ENCODE data around the gene ACSBG1.

ACSBG1 gene

GRCh38 chr15:78193731-78194567 is 40.4 kb downstream of the ACSBG1 start:
- DNase-seq (ENCODE audit: low read depth), result no peak
- no peak overlapping the region for H3K4me3 ChIP-seq (ENCODE audit: low read depth, low read length)
- TF ChIP-seq CTCF (IDR thresholded peaks at IDR 0.05; ENCODE audit: low read depth, low read length, missing control alignments), result no peak

- DNase-seq (ENCODE audit: low read depth), result no peak
- no peak for TF ChIP-seq CTCF (IDR thresholded peaks at IDR 0.05; ENCODE audit: low read depth, low read length, missing control alignments)
These were observed 41.4 kb downstream of the ACSBG1 start for GRCh38 chr15:78192826-78193594.

GRCh38 chr15:78182821-78183220 is 51.5 kb downstream of the ACSBG1 start:
- H3K4me3 ChIP-seq (ENCODE audit: low read depth, low read length), result no peak overlapping the region
- TF ChIP-seq CTCF (IDR thresholded peaks at IDR 0.05; ENCODE audit: low read depth, low read length, missing control alignments), result no peak
- DNase-seq (ENCODE audit: low read depth), result no peak

More at GRCh38 chr15:78192826-78193594, 41.4 kb downstream of the ACSBG1 start:
- H3K4me3 ChIP-seq (ENCODE audit: low read depth, low read length), result no peak overlapping the region

- TF ChIP-seq CTCF (IDR thresholded peaks at IDR 0.05; ENCODE audit: low read depth, low read length, missing control alignments), result no peak
- DNase-seq (ENCODE audit: low read depth), result no peak
- H3K4me3 ChIP-seq (ENCODE audit: low read depth, low read length), result no peak overlapping the region
These were observed 52.0 kb downstream of the ACSBG1 start for GRCh38 chr15:78182336-78182700.

GRCh38 chr15:78179906-78180305 is 54.5 kb downstream of the ACSBG1 start:
- no peak for DNase-seq (ENCODE audit: low read depth)
- TF ChIP-seq CTCF (IDR thresholded peaks at IDR 0.05; ENCODE audit: low read depth, low read length, missing control alignments), result no peak
- no peak overlapping the region for H3K4me3 ChIP-seq (ENCODE audit: low read depth, low read length)

- no peak for TF ChIP-seq CTCF (IDR thresholded peaks at IDR 0.05; ENCODE audit: low read depth, low read length, missing control alignments)
These were observed 55.0 kb downstream of the ACSBG1 start for GRCh38 chr15:78179286-78179840.

More at GRCh38 chr15:78179286-78179840, 55.0 kb downstream of the ACSBG1 start:
- DNase-seq (ENCODE audit: low read depth), result no peak
- H3K4me3 ChIP-seq (ENCODE audit: low read depth, low read length), result no peak overlapping the region

Data from GM12864 (cell line).